Anterior cingulate cortex (tissue), 58 donors: ENCODE results near the gene CALCR.

Experiments used
- DNase-seq, 58 donors: peaks; one replicate each; lab custom pipeline; 2025; lab: John Stamatoyannopoulos, UW

CALCR gene

GRCh38 chr7:93461350-93461749 lies 113.2 kb downstream of the CALCR start:
- no peak for DNase-seq

DNA sequence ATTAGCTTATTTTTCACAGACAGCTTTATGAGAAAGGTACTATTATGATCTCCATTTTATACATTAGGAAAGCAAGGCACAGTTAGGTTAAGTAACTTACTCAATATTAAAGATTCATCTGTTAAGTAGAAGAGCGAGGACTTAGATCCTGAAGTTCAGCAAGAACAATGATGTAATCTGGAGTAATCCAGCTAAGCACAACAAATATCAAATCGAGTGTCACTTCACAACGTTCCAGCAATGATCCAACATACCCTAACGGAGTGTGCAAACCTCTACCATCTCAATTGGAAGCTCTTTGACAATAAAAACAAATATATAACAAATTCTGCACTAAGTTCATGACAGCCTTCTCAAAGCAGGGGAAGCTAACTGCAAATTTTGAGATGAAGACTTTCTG lies 121.3 kb downstream of the CALCR start:
- no peak for DNase-seq

- no peak for DNase-seq
Observed at GRCh38 chr7:93448176-93448575, 126.3 kb downstream of the CALCR start.

DNA sequence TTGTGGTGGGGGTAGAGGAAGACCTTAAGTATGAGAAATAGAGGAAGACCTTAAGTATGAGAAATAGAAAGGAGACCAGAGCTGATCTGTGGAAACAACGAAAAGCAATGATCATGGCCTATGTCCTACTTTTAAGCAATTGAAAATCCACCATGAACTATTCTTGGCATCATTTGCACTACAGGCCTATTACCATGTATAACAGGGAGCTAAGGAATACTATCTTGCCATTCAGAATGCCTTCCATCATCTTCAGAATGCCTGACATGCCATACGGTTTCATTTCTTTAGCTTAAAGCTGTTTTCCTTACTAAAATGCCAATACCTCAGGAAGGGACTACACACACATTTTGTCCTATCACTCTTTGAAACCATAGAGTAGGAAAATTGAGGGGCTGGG lies 127.0 kb downstream of the CALCR start:
- DNase-seq = no peak

GRCh38 chr7:93442478-93443224 lies 131.9 kb downstream of the CALCR start:
- DNase-seq = no peak

- DNase-seq = no peak
Observed at GRCh38 chr7:93435791-93436190, 138.7 kb downstream of the CALCR start.

DNA sequence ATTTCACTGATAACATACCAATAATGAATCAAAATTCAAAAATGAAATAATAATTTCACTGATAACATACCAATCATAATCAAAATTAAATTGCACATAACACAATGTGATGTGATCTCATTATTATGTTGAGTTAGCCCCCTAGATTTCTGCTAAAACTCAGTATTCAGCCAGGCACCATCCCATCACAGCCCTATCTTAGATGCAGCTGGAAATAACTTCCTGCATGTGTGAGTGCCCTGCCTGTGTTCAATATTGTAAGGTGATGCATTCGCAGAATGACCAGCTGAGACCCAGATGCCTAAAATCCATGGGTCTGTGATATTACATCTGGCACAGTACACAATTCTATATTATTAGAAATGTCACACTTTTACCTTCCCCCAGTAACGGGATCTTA lies 142.4 kb downstream of the CALCR start:
- DNase-seq = no peak

GRCh38 chr7:93430917-93431588 lies 143.5 kb downstream of the CALCR start:
- no peak for DNase-seq

GRCh38 chr7:93429563-93429962 lies 145.0 kb downstream of the CALCR start:
- DNase-seq = no peak

DNA sequence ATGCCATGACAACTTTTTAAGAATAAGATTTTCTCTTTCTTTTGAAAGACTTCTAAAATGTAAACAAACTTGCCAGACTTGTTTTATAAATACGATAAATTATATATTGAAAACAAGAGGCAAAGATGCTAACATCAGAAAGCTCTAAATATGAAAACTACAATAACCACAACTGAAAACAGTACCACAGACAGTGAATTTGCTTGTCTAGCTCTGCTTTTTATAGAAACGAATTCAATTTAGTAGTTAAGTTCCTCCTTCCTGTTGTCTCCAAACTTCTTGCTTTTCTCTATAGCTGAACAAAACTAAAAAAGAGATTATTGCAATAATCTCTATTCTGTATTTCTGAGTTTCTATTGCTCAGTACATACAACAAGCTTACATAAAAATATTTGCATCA lies 147.4 kb downstream of the CALCR start:
- no peak for DNase-seq

- DNase-seq = no peak
Observed at GRCh38 chr7:93426155-93426696, 148.3 kb downstream of the CALCR start.

DNA sequence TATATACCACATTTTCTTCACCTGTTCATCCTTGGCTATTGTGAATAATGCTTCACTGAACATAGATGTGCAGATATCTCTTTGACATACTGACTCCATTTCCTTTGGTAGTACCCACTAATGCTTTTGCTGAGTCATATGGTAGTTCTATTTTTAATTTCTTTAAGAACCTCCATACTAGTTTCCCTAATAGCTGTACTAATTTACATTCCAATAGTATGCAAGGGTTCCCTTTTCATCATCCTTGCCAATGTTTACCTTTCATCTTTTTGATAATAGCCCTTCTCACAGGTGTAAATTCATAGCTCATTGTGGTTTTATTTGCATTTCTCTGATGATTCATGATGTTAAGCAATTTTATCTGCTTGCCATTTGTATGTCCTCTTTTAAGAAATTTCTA lies 159.9 kb downstream of the CALCR start:
- DNase-seq = no peak

- no peak for DNase-seq
Observed at GRCh38 chr7:93409324-93409723, 165.2 kb downstream of the CALCR start.

DNA sequence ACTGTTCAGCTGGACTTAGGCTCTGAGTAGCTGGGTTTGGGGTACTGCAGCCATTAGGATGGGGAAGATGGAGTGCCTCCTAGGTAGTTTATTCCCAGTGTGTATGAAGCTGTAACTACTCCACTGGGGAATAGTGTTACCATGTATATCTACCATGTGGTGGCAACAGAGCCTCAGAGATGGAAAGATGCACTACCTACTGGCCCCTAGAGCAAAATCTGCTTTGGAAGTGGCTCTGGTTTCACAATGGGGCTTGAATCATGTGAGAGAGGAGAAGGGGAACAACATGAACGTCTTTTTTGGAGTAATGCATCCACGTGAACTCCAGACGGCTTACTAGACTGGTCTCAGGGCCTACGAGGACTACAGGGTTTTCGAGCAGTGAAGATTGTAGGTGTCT lies 167.3 kb downstream of the CALCR start:
- peak in 2 of 58 donors; percentile 2 to 10 for DNase-seq

GRCh38 chr7:93402944-93403343 lies 171.6 kb downstream of the CALCR start:
- no peak for DNase-seq

- no peak for DNase-seq
Observed at GRCh38 chr7:93399642-93400041, 174.9 kb downstream of the CALCR start.

- no peak for DNase-seq
Observed at GRCh38 chr7:93392984-93393383, 181.5 kb downstream of the CALCR start.

GRCh38 chr7:93390660-93391059 lies 183.9 kb downstream of the CALCR start:
- no peak for DNase-seq

- no peak for DNase-seq
Observed at GRCh38 chr7:93382362-93382761, 192.2 kb downstream of the CALCR start.

GRCh38 chr7:93378131-93378760 lies 196.3 kb downstream of the CALCR start:
- no peak for DNase-seq

DNA sequence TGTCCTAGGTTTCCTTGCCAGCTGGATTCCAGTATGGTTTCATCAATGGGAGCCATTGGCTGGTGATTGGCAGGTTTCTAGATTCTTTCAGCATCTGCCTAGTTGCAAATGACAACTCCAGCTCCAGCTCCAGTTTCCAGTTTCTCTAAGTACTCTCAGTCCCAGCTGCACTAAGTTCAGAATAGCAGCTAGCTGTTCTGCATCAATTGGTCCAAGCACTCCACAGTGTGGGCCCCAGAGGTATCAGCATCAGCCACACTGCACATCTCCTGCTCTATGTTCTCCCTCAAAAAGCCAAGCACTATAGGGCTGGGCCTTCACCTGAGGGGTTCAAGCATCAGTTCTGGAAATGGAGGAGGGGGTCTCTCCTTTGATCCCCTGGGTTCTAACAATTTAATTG lies 198.9 kb downstream of the CALCR start:
- no peak for DNase-seq
